IPS-NIHi11 (cell line): ENCODE data around the gene PRMT5.
"Not testable (repeated sequence)": the region's sequence is repeated elsewhere in the genome, so short reads cannot be mapped to it uniquely, and the experiment has no call there.

Experiments
- DNase-seq: peaks from one replicate; pipeline ENCODE4 v3.0.0; 2012; ENCODE audit warnings: mixed read lengths, low spot score

The PRMT5 gene

DNA sequence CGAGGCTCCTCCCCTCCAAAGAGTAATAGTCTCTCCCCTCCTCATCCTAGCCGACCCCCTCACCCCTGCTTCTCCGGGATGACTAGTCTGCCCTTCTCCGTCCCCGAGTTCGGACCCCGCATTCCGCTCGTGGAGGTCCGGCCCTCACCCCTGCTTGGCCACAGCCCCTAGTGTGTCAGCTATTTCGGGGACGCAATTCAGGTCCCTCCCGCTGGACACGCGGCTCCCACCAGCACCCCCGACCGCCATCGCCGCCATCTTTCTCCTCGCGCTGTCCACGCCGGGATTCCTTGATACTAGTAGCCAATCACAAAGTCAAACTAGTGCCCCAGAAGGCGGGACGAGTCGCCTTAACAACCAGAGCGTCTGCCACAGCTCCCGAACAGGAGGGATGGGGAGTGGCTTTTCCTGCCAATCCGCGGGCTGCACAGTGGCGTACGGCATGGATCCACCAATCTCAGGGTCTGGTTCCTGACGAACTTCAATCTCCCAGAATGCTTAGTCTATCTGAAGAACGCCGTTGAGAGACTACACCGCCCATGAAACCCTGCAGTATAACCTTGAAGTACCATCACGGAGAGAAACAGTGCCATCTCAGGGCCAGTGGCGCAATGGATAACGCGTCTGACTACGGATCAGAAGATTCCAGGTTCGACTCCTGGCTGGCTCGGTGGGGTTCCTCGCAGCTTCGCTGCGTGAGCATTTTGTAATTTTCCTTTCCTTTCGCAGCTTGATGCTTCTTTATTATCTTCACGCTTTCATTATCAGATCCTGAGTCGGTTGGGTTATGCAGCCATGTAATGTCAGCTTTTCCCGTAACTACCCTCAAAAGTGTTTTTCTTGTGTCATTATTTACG, at the start of gene PRMT5:
Gene PRMT5 (minus strand): TSS at position 273 of the 857 bp plus-strand sequence. CDS start 15 bp downstream, at position 258.
- peak; percentile 92 for DNase-seq

DNA sequence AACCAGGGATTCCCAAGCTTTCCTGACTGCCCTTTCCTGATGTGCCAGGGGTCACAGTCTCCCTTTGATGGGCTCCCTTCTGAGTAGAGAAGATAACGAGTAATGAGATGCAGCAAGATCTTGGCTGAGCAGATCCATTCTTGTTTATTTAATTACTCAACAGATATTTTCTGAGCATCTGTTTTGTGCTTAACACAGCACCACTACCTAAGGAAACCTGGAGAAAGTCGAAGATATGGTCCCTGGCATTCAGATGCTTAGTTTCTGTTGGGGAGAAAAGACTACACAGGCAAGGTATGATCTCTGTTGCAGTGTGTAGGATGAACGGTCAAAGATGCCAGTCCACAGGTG, 49.3 kb upstream of the PRMT5 start:
- no peak for DNase-seq

DNA sequence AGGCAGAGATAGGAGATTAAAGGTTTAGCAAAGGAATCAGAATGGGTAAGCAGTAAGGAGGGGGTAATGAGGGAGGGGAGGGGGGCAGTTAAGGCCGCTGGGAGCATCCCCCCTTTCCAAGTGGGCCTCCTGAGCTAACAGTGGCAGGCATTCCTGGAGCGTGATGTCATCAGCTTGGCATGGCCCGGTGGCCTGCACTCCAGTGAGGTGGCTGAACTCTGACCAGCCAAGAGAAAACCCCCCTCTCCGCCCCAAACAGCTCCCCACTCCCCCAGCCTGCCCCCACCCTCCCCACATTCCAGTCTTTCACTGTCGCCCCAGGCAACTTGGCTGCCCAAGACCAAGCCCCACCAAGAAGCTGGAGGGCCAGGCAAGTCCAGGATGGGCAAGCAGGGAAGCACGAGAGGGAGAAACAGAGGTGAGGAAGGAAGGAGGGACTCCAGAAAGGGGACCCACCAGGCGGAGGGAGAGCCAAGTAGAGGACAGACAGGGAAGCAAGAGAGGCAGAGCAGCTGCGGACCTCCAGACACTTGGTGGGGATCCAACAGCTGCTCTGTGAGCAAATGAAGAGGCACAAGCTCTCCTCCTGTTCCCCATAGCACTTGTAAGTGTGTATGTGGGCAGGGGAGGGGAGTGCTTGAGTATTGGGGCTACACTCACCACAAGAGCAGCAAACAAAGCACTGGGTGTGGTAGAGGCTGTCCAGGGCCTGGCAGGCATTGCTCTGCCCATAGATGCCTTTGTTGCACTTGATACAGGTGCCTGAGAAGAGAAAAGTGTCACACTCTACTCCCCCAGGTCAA, 48.7 kb upstream of the PRMT5 start:
- peak; percentile 89 for DNase-seq

- DNase-seq: no peak
Measured at GRCh38 chr14:22977434-22977683, 48.2 kb upstream of the PRMT5 start.

DNA sequence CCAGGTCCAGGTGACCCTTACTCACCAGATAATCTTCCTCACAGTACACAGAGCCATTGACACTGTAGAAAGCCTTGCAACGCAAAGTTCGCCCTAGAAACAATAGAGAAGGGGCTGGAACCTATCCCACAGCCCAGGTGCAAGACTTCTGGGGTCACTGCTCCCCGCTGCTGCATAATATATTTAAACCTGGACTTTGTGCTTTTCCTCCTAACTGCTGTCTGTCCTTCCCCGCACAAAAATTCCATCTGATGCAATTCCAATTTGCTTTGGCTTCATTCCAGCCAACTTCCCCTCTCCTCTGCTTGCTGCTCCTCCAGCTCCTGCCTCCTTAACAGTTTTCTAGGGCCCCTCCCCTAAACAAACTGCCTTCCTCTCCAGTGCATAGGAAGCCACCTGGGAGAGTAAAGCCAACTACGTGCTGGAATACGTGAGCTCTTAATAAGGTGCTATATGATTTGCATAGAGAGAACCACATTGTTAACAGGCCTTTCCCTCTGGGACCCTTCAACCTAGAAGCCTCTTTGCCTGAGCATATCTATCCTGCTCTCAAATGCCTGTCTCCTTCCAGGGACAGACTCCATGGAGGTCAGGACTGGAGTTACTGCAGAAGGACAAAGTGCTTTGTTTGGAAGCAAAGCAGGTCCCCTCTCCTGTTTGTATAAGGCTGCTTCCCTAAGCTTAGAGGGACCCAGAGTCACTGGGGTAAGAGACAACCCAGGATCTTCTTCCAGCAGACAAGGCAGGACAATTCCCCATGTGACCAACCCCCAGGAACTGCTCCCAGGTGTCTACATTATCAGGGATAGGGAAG, 47.7 kb upstream of the PRMT5 start:
- DNase-seq: no peak

- no peak for DNase-seq
Measured at GRCh38 chr14:22974530-22975313, 45.5 kb upstream of the PRMT5 start.

DNA sequence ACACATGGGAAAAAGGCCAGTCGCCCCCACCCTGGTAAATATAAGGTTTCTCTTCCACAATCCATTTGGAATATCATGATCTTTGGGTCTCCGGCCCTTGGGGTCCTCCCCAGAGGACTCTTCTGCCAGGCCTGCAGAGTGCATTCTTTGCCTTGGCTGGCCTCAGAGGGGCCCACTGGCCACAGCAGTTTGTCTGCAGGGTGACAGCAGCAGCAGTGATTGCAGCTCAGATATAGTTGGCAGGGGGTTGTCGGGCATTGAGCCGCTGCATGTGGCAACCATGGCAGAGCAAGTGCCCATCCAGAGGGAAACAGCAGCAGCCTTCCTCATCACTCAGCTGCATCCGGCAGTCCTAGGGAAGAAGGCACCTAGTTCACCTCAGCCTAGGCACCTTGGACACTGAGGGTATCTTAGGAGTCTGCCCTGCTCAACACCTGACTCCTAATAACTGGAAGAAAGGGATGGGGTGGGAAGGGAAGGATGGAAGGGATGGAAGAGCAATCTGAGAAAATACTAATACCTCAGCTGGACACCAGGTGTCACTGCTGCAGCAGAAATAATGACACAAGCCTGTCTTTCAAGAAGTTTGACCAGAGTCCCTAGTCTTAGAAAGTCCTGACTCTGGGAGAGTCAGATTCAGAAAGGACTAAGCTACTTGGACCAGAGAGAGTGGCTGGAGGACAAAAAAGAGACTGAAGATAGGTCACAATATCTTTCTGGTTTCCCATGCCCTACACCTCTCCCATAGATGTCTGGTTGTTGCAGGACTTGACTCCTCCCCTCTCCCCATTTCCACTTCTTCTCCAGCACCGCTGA, 44.2 kb upstream of the PRMT5 start:
- peak; percentile 50 for DNase-seq

DNA sequence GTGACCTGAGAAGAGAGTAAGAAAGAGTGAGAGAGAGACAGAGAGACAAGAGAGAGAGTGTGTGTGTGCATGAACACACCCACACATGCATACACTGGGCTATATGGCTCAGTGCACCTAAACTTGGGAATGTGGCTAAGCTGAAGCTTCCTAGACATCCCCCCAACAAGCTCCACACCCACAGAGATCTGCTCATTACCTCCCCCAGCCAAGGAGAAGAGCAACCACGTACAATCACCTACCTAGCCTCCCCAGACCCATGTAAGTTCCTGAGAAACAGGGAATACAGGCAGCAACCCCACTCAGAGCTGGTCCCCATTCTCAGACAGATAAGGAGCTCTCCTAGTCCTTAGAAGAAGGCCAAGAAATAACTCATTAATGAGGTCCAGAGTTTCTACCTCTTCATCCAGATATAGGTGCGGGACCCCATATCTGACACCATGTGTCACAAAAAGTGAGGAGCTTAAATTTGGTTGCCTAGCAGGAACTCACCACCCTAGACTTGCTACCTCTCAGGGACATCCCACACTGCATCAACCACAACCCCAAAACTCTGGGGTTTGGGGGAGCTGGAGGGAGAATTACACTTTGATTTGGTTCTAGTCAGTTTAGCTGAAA, 43.2 kb upstream of the PRMT5 start:
- no peak for DNase-seq

DNA sequence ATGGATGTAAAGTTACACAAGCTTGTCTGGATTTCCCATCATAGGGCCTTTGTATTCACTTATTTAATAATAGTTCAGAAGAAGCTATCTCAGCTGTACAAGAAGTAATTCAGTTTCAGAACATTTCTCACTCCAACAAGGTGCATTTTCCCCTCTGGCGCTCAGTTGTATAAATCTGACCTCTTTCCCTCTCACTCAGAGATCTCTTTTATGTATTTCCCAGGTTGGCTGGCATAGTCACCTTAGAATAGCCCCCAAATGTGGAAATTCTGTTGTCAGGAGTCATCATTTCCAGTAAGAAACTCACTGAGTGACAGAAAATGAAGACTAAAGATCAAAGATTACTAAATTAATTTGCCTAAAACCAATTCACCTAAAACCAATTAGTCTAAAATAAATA, 42.0 kb upstream of the PRMT5 start:
- DNase-seq: no peak

DNA sequence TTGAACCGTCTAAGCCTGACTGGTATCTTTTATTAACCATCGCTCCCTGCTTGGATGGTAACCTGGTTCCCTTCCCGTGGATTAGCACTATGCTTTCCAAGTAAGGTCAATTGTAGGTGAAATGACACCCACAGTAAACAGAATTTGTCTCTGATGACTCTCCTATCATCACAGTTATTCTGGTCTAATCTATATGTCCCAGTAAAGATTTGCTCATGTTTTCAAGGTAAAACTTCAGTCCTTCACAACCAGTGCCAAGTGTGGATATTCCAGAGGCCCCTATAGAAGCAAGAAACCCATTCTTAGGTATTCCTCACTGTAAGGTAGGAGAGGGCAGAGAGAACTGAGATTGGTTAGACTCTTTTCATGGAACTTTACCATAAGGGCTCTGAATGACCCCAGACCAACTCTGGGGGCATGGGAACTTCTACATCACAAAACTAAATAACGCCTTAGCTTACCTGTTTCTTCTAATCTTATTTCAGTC, 37.6 kb upstream of the PRMT5 start:
- DNase-seq: no peak

DNA sequence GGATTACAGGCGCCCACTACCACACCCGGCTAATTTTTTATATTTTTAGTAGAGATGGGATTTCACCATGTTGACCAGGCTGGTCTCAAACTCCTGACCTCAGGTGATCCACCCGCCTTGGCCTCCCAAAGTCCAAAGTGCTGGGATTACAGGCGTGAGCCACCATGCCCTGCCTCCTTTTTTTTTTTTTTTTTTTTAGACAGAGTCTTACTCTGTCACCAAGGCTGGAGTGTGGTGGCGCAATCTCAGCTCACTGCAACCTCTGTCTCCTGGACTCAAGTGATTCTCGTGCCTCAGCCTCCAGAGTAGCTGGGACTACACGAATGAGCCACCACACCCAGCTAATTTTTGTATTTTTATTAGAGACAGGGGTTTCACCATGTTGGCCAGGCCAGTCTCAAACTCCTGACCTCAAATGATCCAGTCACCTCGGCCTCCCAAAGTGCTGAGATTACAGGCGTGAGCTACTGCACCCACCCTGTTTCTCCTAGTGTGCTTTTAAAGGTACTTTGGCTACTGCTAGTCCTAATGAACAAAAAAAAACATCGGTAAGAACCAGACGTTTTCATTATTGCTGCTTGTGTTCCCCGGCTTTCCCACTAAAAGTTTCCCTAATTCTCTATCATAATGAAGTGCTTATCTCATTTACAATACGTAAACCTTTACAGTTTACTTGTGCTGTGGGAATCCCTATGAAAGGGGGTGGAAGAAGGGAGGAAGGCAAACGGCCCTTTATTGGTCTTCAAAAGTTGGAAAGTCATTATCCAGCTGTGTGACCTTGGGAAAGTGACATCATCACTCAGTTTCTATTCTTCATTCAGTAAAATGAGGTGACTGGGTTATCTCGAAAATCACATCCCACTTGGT, 37.0 kb upstream of the PRMT5 start:
- not testable (repeated sequence) for DNase-seq

DNA sequence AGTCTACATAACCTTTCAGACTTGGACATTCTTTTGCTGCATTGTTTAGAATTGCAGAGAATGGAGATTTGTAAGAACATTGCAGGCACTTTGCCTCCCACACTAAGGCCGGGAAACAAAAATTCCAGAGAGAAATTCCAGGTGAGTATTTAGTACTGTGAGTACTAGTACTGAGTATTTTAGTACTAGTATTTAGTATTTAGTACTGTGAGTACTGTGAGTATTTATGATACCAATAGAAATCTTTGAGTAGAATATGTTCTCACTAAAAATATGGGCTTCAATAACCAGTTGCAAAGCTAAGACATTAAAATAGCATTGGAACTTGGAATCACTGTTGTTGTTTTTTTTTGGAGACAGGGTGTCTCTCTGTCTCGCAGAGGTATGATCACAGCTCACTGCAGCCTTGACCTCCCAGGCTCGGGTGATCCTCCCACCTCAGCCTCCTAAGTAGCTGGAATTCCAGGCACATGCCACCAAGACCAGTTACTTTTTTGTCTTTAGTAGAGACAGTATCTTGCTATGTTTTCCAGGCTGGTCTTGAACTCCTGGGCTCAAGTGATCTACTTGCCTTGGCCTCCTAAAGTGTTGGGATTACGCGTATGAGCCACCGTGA, 33.0 kb upstream of the PRMT5 start:
- DNase-seq: no peak

- DNase-seq: no peak
Measured at GRCh38 chr14:22955702-22956569, 26.8 kb upstream of the PRMT5 start.

GRCh38 chr14:22952418-22952817, 23.2 kb upstream of the PRMT5 start:
- DNase-seq: no peak

DNA sequence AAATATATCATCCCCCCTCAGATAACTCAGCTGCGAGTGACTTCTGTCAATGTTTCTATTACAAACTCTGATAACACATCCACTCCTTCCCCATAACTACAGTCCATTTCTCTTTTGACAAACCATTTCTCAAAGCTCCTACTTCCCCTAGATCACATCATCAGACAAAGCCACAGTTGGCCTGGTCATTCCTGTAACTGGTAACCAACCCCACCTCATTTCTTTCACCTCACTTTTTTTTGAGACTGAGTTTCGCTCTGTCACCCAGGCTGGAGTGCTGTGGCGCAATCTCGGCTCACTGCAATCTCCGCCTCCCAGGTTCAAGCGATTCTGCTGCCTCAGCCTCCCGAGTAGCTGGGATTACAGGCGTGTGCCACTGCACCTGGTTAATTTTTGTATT, 22.6 kb upstream of the PRMT5 start:
- DNase-seq: not testable (repeated sequence)

DNA sequence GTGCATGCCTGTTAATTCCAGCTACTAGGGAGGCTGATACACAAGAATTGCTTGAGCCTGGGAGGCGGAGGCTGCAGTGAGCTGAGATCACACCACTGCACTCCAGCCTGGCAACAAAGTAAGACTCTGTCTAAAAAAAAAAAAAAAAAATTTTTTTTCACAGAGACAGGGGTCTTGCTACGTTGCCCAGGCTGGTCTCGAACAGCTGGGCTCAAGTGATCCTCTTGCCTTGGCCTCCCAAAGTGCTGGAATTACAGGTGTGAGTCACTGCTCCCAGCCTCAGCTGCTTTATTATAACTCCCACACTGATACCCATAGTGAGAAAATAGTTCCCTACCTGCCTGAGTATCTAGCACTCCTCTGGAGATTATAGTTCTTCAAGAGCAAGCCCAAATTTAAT, 16.5 kb upstream of the PRMT5 start:
- DNase-seq: no peak

- no peak for DNase-seq
Measured at GRCh38 chr14:22939684-22940083, 10.5 kb upstream of the PRMT5 start.

- no peak for DNase-seq
Measured at GRCh38 chr14:22935156-22935555, 6.0 kb upstream of the PRMT5 start.
